Ishikawa (cell line): Measurements from ENCODE around the gene SPTSSB.

Experiments used
- CEBPB ChIP-seq: IDR thresholded peaks from 2 replicates; pipeline ENCODE4 v1.6.1; 2012
- CREB1 ChIP-seq: IDR thresholded peaks from 2 replicates; pipeline ENCODE4 v1.6.1; 2012; ENCODE audit warnings: low read depth
- EGR1 ChIP-seq: IDR thresholded peaks from 2 replicates; pipeline ENCODE4 v1.6.1; 2012
- EP300 ChIP-seq: IDR thresholded peaks from 2 replicates; pipeline ENCODE4 v1.6.1; 2012; ENCODE audit warnings: borderline replicate concordance
- FOXM1 ChIP-seq: IDR thresholded peaks from 2 replicates; pipeline ENCODE4 v1.6.1; 2012; ENCODE audit warnings: low read depth, borderline replicate concordance
- NFIC ChIP-seq: IDR thresholded peaks from 2 replicates; pipeline ENCODE4 v1.6.1; 2012
- RAD21 ChIP-seq: IDR thresholded peaks from 2 replicates; pipeline ENCODE4 v1.6.1; 2012; ENCODE audit warnings: low read depth
- TAF1 ChIP-seq: IDR thresholded peaks from 2 replicates; pipeline ENCODE4 v1.6.1; 2012; ENCODE audit warnings: low read depth, mild to moderate bottlenecking
- TCF12 ChIP-seq: IDR thresholded peaks from 2 replicates; pipeline ENCODE4 v1.6.1; 2012; ENCODE audit warnings: low read depth
- TEAD4 ChIP-seq: IDR thresholded peaks from 2 replicates; pipeline ENCODE4 v1.6.1; 2012
- ZBTB7A ChIP-seq: IDR thresholded peaks from 2 replicates; pipeline ENCODE4 v1.6.1; 2012; ENCODE audit warnings: low read depth
- TF ChIP-seq, protein P1 (sequence below): IDR thresholded peaks from 2 replicates; pipeline ENCODE4 v1.6.1; 2012
- TF ChIP-seq, protein P2 (sequence below): IDR thresholded peaks from 2 replicates; pipeline ENCODE4 v1.6.1; 2012
- TF ChIP-seq, protein P3 (sequence below): IDR thresholded peaks from 2 replicates; pipeline ENCODE4 v1.6.1; 2012; ENCODE audit warnings: low read depth, mild to moderate bottlenecking

SPTSSB gene, protein sequence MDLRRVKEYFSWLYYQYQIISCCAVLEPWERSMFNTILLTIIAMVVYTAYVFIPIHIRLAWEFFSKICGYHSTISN

DNA sequence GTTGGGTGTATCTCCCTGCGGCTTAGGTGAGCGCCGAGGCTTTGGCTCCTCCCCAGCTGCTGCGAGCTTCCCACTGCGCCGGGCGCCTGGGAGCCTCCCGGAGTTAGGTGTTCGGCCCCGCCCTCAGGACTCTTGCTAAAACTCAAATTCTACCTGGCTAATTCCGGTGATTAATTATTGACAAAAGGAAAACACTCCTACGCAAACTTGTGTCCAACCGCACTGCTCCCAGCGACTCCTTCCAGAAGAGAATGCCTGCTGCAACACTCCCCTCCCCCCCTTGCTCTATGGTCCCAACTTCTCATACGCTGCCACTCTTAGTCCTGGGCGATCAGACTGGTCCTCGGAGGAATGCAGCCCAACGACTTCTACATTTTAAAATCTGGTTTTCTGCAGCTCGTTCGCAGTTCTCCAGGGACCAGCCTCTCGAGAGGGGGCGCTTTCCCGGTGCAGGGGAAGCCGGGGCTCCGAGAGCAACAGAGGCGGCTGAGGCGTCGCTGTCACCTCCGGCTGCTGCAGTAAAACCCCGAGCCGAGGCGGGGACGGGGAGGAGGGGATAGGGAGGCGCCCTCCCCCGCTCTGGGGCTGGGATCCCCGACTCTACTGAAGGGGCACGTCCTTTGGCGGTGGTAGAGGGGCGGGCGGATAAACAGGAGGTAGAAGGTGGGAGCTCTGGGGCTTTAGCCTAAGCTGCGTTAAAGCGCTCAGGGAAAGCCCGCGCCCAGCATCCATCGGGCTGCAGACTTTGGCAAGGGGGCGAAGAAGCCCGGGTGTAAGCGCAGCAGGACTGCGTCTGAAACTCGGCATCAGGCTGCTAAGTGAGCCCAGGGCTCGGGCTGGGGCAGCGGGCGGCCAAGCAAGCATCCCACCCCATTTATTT lies at the start of gene SPTSSB:
Gene SPTSSB (minus strand): TSS at position 77 of the 880 bp plus-strand sequence. CDS start 25,194 bp downstream, outside the sequence.
- peak; percentile 38; the same call in 1 of the 2 replicates for TF ChIP-seq TEAD4
- TF ChIP-seq EP300 = no peak

DNA sequence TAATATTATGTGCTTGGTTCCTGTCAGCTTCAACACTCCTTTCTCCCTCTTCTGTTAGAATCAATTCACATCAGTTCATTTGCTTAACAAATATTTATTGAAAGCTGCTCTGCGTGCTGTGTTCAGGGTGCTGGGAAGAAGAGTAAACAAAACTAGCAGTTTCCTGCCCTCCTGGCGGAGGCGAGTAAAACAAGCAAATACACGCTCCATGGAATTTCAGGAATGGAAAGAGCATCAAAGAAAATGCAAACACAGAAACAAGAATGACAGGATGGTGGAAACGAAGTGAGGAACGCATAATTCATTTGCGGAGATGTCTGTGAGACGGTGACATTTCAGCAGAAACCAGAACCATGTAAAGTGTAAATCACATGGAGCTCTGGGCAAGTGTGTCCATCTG lies 49.4 kb upstream of the SPTSSB start:
- TF ChIP-seq CREB1 (no peak), CEBPB (no peak), EP300 (no peak)
- TF ChIP-seq, protein P1, sequence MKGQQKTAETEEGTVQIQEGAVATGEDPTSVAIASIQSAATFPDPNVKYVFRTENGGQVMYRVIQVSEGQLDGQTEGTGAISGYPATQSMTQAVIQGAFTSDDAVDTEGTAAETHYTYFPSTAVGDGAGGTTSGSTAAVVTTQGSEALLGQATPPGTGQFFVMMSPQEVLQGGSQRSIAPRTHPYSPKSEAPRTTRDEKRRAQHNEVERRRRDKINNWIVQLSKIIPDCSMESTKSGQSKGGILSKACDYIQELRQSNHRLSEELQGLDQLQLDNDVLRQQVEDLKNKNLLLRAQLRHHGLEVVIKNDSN = no peak
- TF ChIP-seq, protein P2, sequence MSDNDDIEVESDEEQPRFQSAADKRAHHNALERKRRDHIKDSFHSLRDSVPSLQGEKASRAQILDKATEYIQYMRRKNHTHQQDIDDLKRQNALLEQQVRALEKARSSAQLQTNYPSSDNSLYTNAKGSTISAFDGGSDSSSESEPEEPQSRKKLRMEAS = no peak
- TF ChIP-seq, protein P3, sequence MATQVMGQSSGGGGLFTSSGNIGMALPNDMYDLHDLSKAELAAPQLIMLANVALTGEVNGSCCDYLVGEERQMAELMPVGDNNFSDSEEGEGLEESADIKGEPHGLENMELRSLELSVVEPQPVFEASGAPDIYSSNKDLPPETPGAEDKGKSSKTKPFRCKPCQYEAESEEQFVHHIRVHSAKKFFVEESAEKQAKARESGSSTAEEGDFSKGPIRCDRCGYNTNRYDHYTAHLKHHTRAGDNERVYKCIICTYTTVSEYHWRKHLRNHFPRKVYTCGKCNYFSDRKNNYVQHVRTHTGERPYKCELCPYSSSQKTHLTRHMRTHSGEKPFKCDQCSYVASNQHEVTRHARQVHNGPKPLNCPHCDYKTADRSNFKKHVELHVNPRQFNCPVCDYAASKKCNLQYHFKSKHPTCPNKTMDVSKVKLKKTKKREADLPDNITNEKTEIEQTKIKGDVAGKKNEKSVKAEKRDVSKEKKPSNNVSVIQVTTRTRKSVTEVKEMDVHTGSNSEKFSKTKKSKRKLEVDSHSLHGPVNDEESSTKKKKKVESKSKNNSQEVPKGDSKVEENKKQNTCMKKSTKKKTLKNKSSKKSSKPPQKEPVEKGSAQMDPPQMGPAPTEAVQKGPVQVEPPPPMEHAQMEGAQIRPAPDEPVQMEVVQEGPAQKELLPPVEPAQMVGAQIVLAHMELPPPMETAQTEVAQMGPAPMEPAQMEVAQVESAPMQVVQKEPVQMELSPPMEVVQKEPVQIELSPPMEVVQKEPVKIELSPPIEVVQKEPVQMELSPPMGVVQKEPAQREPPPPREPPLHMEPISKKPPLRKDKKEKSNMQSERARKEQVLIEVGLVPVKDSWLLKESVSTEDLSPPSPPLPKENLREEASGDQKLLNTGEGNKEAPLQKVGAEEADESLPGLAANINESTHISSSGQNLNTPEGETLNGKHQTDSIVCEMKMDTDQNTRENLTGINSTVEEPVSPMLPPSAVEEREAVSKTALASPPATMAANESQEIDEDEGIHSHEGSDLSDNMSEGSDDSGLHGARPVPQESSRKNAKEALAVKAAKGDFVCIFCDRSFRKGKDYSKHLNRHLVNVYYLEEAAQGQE = no peak

DNA sequence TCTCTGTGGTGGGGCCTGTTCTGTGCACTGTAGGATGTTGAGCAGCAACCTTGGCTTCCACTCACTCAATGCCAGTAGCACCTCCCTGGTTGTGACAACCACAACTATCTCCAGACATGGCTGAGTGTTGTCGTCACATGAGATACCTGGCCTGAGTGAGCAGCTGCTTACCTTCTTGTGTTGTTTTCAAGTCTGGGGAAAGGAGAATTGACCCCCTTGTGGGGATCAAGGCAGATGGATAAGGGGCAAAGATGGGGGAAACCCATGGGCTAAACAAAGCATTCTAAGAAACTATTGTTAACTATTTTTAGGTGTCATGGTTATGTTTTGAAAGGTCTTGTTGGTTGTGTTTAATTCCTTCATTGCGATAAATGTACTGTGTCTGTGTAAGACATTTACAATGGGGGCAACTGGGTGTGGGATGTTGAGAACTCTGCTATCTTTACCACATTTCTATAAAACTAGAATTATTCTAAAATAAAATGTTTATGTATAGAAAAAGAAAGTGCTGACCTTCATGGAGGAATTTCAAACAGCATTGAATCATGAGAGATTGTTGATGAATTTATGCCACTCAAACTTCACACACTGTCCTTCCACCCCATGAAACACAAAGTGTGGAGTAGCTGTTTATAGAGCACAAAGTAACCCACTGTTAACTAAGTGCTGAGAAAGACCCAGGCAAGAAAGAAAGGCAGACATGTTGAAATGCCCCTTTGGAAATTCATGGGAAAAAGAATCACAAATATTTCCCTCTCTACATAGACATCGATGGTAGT lies 48.4 kb upstream of the SPTSSB start:
- TF ChIP-seq, protein P2 = no peak
- TF ChIP-seq EGR1 (no peak), CEBPB (no peak), TCF12 (no peak), NFIC (no peak), TAF1 (no peak), FOXM1 (no peak), ZBTB7A (no peak), TEAD4 (no peak), CREB1 (no peak)
- TF ChIP-seq, protein P3 = no peak
- TF ChIP-seq, protein P1 = no peak

DNA sequence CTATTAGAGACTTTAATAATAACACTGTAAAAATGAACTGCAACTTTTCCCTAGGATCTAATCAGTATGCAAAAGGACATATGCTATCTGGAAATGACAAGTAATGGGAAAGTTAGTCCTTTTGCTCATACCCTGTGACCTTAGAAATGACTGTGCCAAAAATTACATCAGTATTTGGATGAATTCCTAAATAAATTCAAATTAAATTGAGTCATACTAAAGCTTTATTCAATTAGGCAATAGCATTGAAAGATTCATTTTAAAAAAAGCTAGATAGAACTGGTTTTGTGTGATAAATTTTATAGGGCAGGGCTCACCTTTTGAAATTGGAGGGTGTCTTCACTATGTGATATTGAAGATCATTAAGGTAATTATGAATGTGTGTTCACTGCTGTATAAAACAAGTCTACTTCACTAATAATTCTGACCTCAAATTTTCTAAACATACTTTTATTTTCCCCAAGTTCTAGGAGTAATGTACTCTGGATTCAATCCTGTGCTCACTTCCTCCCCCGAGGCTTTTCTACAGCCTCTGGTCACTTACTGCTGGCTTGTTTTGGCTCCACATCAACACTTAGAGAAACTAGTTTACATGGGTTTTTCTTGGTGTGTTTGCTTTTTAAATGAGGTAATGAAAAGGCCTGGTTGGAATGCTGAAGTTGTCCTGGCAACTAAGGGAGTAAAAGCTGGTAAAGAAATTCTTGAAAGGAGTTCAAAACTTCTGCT lies 44.4 kb upstream of the SPTSSB start:
- TF ChIP-seq TCF12 = no peak
- TF ChIP-seq, protein P1 = no peak
- no peak for TF ChIP-seq FOXM1
- TF ChIP-seq RAD21 = no peak
- TF ChIP-seq CEBPB = no peak
- no peak for TF ChIP-seq NFIC
- TF ChIP-seq, protein P3 = no peak
- TF ChIP-seq, protein P2 = no peak
- no peak for TF ChIP-seq TEAD4
- TF ChIP-seq EP300 = no peak
